ENCODE results near the gene SHISAL2A.

The SHISAL2A gene

DNA sequence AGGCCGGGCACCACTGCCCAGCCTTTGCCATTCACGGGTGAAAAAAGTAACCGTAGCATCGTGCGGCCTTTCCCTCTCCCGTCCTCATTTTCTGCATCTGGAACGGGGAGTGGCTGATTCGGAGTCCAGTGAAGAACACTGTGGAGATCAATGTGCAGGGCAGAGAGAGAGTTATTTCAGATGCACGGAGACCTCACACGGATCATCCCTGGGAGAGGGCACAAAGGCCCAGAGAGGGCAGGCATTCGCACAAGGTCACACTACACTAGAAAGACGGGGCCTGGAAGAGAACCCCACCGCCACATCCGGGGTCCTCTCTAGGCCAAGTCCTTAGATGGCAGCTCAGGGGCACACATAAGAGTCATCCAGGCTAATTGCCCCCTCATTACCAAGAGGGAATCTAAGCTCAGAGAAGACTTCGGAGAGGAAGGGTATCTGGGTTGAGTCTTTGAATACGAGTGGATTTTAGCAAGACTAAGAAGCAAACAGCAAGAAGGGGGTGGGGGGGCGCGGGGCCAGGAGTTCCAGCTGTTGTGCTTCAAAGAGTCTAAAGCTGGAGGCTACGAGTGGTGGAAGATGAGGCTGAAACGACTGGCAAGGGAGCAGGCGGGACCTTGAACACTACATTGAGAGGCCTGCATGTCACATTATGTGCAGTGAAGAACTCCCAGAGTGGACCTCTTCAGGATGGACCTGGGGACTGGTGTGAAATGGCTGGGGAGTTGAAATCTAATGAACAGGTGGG, 29.9 kb upstream of the SHISAL2A start:
- no peak for ATAC-seq (ENCODE audit: low read depth)
- TF ChIP-seq, protein P1, sequence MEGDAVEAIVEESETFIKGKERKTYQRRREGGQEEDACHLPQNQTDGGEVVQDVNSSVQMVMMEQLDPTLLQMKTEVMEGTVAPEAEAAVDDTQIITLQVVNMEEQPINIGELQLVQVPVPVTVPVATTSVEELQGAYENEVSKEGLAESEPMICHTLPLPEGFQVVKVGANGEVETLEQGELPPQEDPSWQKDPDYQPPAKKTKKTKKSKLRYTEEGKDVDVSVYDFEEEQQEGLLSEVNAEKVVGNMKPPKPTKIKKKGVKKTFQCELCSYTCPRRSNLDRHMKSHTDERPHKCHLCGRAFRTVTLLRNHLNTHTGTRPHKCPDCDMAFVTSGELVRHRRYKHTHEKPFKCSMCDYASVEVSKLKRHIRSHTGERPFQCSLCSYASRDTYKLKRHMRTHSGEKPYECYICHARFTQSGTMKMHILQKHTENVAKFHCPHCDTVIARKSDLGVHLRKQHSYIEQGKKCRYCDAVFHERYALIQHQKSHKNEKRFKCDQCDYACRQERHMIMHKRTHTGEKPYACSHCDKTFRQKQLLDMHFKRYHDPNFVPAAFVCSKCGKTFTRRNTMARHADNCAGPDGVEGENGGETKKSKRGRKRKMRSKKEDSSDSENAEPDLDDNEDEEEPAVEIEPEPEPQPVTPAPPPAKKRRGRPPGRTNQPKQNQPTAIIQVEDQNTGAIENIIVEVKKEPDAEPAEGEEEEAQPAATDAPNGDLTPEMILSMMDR (IDR thresholded peaks at IDR 0.05; ENCODE audit: poor library complexity, severe bottlenecking) = no peak
- no peaks in the 10 kb centered on the region for H3K9me3 ChIP-seq (ENCODE audit: severe bottlenecking)
- no peak for DNase-seq (ENCODE audit: low spot score)
- H3K27me3 ChIP-seq (ENCODE audit: insufficient read depth, poor library complexity, severe bottlenecking) = no peaks in the 10 kb centered on the region
- no peak overlapping the region for H3K27ac ChIP-seq (ENCODE audit: poor library complexity, severe bottlenecking)
- H3K4me1 ChIP-seq (ENCODE audit: insufficient read depth, poor library complexity, severe bottlenecking) = no peaks in the 10 kb centered on the region
- H3K4me3 ChIP-seq (ENCODE audit: severe bottlenecking) = peak overlapping the region; percentile 27
- H3K36me3 ChIP-seq (ENCODE audit: low read depth) = no peaks in the 10 kb centered on the region

DNA sequence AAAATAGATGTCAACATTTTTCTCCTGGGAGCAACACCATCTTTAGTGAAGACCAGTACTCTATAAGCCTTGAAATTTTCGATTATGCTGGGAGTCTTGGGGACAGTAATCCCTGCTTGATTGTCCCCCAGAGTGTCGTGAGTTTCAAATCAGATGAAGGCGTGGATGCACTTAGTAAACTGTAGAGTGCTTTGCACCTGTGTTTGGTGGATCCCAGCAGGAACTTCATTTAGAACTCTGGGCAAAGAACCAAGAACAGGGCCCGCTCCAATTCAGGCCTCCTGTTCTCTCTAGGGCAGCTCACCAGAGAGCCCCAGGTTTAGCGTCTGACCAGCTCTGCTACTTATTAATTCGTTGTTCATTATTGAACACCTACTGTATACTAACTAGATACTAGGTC, 29.3 kb upstream of the SHISAL2A start:
- Histone ChIP-seq H3K27ac (ENCODE audit: poor library complexity, severe bottlenecking) (no peak overlapping the region), H3K36me3 (ENCODE audit: low read depth) (no peaks in the 10 kb centered on the region), H3K4me1 (ENCODE audit: insufficient read depth, poor library complexity, severe bottlenecking) (no peaks in the 10 kb centered on the region), H3K4me3 (ENCODE audit: severe bottlenecking) (no peak overlapping the region), H3K9me3 (ENCODE audit: severe bottlenecking) (no peaks in the 10 kb centered on the region), H3K27me3 (ENCODE audit: insufficient read depth, poor library complexity, severe bottlenecking) (no peaks in the 10 kb centered on the region)
- DNase-seq (ENCODE audit: low spot score) (no peak), ATAC-seq (ENCODE audit: low read depth) (no peak)
- TF ChIP-seq, protein P1 (IDR thresholded peaks at IDR 0.05; ENCODE audit: poor library complexity, severe bottlenecking) = no peak

GRCh38 chr1:52604063-52604770, 28.8 kb upstream of the SHISAL2A start:
- no peaks in the 10 kb centered on the region for H3K4me1 ChIP-seq (ENCODE audit: insufficient read depth, poor library complexity, severe bottlenecking)
- DNase-seq (ENCODE audit: low spot score) (no peak), ATAC-seq (ENCODE audit: low read depth) (peak; percentile 42)
- TF ChIP-seq, protein P1 (IDR thresholded peaks at IDR 0.05; ENCODE audit: poor library complexity, severe bottlenecking) = no peak
- H3K4me3 ChIP-seq (ENCODE audit: severe bottlenecking) = no peak overlapping the region
- no peaks in the 10 kb centered on the region for H3K9me3 ChIP-seq (ENCODE audit: severe bottlenecking)
- no peaks in the 10 kb centered on the region for H3K36me3 ChIP-seq (ENCODE audit: low read depth)
- no peaks in the 10 kb centered on the region for H3K27me3 ChIP-seq (ENCODE audit: insufficient read depth, poor library complexity, severe bottlenecking)
- H3K27ac ChIP-seq (ENCODE audit: poor library complexity, severe bottlenecking) = no peak overlapping the region

DNA sequence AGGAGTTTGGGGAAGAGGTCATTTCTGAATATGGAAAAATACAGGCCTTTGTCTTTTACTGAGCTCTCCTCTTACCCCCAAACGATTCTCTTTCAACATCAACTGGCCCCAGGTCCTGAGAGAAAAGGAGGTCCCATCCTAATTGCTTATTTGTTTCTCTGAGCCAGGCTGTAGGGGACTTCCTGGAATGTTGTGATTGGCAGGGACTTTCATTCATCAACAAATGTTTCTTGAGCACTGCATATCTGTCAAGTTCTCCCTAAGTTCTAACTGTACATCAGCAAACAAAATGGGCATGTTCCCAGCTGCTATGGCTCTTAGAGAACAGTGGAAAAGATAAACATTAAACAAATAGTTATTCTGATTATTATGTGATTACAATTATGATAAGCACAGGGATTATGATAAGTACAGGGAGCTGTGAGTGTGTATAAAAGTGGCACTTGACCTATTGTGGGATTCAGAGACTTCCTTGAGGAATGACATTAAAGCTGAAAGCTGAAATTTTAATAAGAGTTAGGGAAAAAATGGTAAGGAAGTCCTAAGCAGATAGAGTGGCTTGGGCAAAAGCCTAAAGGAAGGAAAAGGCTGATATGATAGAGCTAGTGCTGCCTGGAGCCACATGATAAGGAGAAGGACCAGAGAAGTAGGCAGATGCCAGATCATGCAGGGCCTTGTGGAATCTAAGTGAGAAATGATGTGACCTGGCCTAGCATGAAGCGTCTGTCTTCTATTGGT, 19.2 kb upstream of the SHISAL2A start:
- TF ChIP-seq, protein P1 (IDR thresholded peaks at IDR 0.05; ENCODE audit: poor library complexity, severe bottlenecking) = no peak
- Histone ChIP-seq H3K4me1 (ENCODE audit: insufficient read depth, poor library complexity, severe bottlenecking) (no peaks in the 10 kb centered on the region), H3K36me3 (ENCODE audit: low read depth) (no peaks in the 10 kb centered on the region), H3K9me3 (ENCODE audit: severe bottlenecking) (no peaks in the 10 kb centered on the region), H3K27ac (ENCODE audit: poor library complexity, severe bottlenecking) (no peak overlapping the region), H3K27me3 (ENCODE audit: insufficient read depth, poor library complexity, severe bottlenecking) (no peaks in the 10 kb centered on the region), H3K4me3 (ENCODE audit: severe bottlenecking) (no peak overlapping the region)
- DNase-seq (ENCODE audit: low spot score) (no peak), ATAC-seq (ENCODE audit: low read depth) (no peak)
